Measurements from ENCODE around the gene ACSS3. TPM values are rescaled to one million over a fixed set of nuclear protein-coding genes. Genes with fewer than 3 reads are reported as not detected.

The ACSS3 gene
- total and polyA plus RNA-seq, 2 of the 8 experiments (the other 6 are each of a cell fraction or from before 2014, with no cell fraction given), result 14.4 to 24.0 TPM

- ChIA-PET CTCF (ENCODE audit: partially characterized antibody) (no interaction called here), POLR2A (ENCODE audit: partially characterized antibody) (no interaction called here)
- H3K9me3 ChIP-seq (ENCODE audit: insufficient read depth in 2 of 2, low read depth in 1 of 2, low read length in 1 of 2), result no peaks in the 10 kb centered on the region
- H3K9ac ChIP-seq (replicated peaks in 1 of 4; ENCODE audit: extremely low read depth in 1 of 4, low read depth in 3 of 4, low read length in 3 of 4), result no peak overlapping the region
- H3K56ac ChIP-seq (replicated peaks; ENCODE audit: insufficient read length, low read depth, low read length), result no peak overlapping the region
- FAIRE-seq (no peak), DNase-seq (ENCODE audit: low read depth in 1 of 2, low spot score in 2 of 2) (no peak)
- H3K4me1 ChIP-seq (replicated peaks in 1 of 4; ENCODE audit: control insufficient read depth in 3 of 4, insufficient read depth in 4 of 4, low read length in 3 of 4), result peaks cover 2 to 22% (median 16%) of the 10 kb centered on the region in 4 experiments; a peak in 6 of 7 replicates
- H3K23ac ChIP-seq (ENCODE audit: insufficient read length), result no peak overlapping the region
- no peak overlapping the region for H4K5ac ChIP-seq (ENCODE audit: insufficient read length, low read depth, low read length)
- H3K79me1 ChIP-seq (ENCODE audit: low read depth, low read length), result no peaks in the 10 kb centered on the region
- H4K8ac ChIP-seq (ENCODE audit: extremely low read depth, insufficient read depth, low read length), result no peak overlapping the region
- H3K27ac ChIP-seq (ENCODE audit: low read depth, low read length), result no peak overlapping the region
- no peak overlapping the region for H3K4ac ChIP-seq (replicated peaks; ENCODE audit: insufficient read length, low read depth, low read length)
- WGBS, 2 experiments (ENCODE audit: extremely low coverage in 1 of 2, insufficient coverage in 1 of 2, insufficient read length in 1 of 2, insufficient replicate concordance in 2 of 2, low coverage in 1 of 2, low lambda C conversion rate in 2 of 2, missing lambda C conversion rate in 1 of 2), result 58% methylated on average over 2 of the region's 2 CpGs; no CpG with 5 or more reads in 1 of the 2 experiments
- H3K18ac ChIP-seq (ENCODE audit: extremely low read depth, low read length), result no peak overlapping the region
- no peak overlapping the region for H2AFZ ChIP-seq (ENCODE audit: low read length)
- no peak overlapping the region for H2BK120ac ChIP-seq (replicated peaks; ENCODE audit: low read depth, low read length)
- H3K79me2 ChIP-seq (ENCODE audit: control insufficient read depth in 1 of 2, insufficient read depth in 2 of 2, low read length in 2 of 2), result no peaks in the 10 kb centered on the region
- no peak overlapping the region for H2BK5ac ChIP-seq (ENCODE audit: low read depth, low read length)
- H3K14ac ChIP-seq (ENCODE audit: insufficient read length), result no peak overlapping the region
- no peaks in the 10 kb centered on the region for H4K20me1 ChIP-seq (replicated peaks in 1 of 2; ENCODE audit: control insufficient read depth in 1 of 2, insufficient read depth in 2 of 2, low read length in 2 of 2)
- no peaks in the 10 kb centered on the region; the same call in 1 of the 2 replicates for H3K23me2 ChIP-seq (ENCODE audit: low read depth, low read length)
- H3K36me3 ChIP-seq (ENCODE audit: control insufficient read depth in 2 of 4, insufficient read depth in 4 of 4, low read length in 3 of 4), result no peaks in the 10 kb centered on the region
- H3K4me3 ChIP-seq (ENCODE audit: extremely low read depth in 1 of 4, insufficient read depth in 2 of 4, low read depth in 3 of 4, low read length in 4 of 4), result no peak overlapping the region
- H3K4me2 ChIP-seq (ENCODE audit: insufficient read depth in 1 of 2, low read depth in 2 of 2, low read length in 2 of 2), result peak overlapping the region in 1 of 2 experiments; percentile 21; a peak in 1 of 4 replicates
- no peak overlapping the region for H2BK20ac ChIP-seq (ENCODE audit: low read length)
- no peaks in the 10 kb centered on the region for H3K27me3 ChIP-seq (replicated peaks in 1 of 4; ENCODE audit: control insufficient read depth in 3 of 4, extremely low read depth in 1 of 4, insufficient read depth in 3 of 4, low read length in 3 of 4)
- H2BK12ac ChIP-seq (ENCODE audit: low read depth, low read length), result no peak overlapping the region
- H4K91ac ChIP-seq (replicated peaks; ENCODE audit: insufficient read length, low read length), result no peak overlapping the region
- H2BK15ac ChIP-seq (ENCODE audit: low read length), result no peak overlapping the region
- no peak overlapping the region for H2AK5ac ChIP-seq (ENCODE audit: low read depth, low read length)
- no peak for TF ChIP-seq POLR2AphosphoS5 (IDR thresholded peaks at IDR 0.05; ENCODE audit: low read depth, low read length)
- no peak for TF ChIP-seq CTBP2 (IDR thresholded peaks at IDR 0.05; ENCODE audit: borderline replicate concordance, insufficient read depth, insufficient read length, low read length)
- TF ChIP-seq CTCF (IDR thresholded peaks at IDR 0.05; ENCODE audit: control extremely low read depth in 1 of 3, insufficient read depth in 1 of 3, low read depth in 1 of 3, low read length in 3 of 3), result no peak
- no peak for TF ChIP-seq ASH2L (IDR thresholded peaks at IDR 0.05; ENCODE audit: low read length)
- no peak for TF ChIP-seq BCL11A (IDR thresholded peaks at IDR 0.05; ENCODE audit: low read depth in 2 of 2, low read length in 2 of 2)
- no peak for TF ChIP-seq SAP30 (IDR thresholded peaks at IDR 0.05; ENCODE audit: insufficient read depth, insufficient replicate concordance, low read length)
- no peak for TF ChIP-seq MAFK (IDR thresholded peaks at IDR 0.05; ENCODE audit: low read depth, low read length)
- no peak for TF ChIP-seq TCF12 (IDR thresholded peaks at IDR 0.05; ENCODE audit: low read depth, low read length)
- no peak for TF ChIP-seq JUN (IDR thresholded peaks at IDR 0.05; ENCODE audit: low read depth, low read length)
- no peak for TF ChIP-seq SP4 (IDR thresholded peaks at IDR 0.05; ENCODE audit: low read length)
- no peak for TF ChIP-seq POU5F1 (IDR thresholded peaks at IDR 0.05; ENCODE audit: low read depth, low read length)
- no peak for TF ChIP-seq EZH2 (IDR thresholded peaks at IDR 0.05; ENCODE audit: low read depth, low read length, severe bottlenecking)
Observed at GRCh38 chr12:81206429-81206828, 128.6 kb downstream of the ACSS3 start.

Measured in H1 (cell line).